Hepatocyte (in vitro differentiated cells): ENCODE measurements around the gene IKBKG. TPM values are rescaled to one million over a fixed set of nuclear protein-coding genes. Genes with fewer than 3 reads are reported as not detected.

Source experiments
- DNase-seq: peaks from one replicate; pipeline ENCODE4 v3.0.0-alpha.2; 2016; ENCODE audit warnings: low spot score
- H2AFZ ChIP-seq: fragments of 200-600 bp; sonication (generic); 2 replicates; pipeline ENCODE4 v1.6.0; 2016; ENCODE audit warnings: antibody characterized with exemption, mild to moderate bottlenecking
- H3K27ac ChIP-seq: fragments of 200-600 bp; sonication (generic); 2 replicates; pipeline ENCODE4 v1.5.1; 2016; ENCODE audit warnings: mild to moderate bottlenecking
- H3K27me3 ChIP-seq: fragments of 200-600 bp; sonication (generic); 2 replicates; pipeline ENCODE4 v1.6.1; 2016
- H3K36me3 ChIP-seq: fragments of 200-600 bp; sonication (generic); replicated peaks from 2 replicates; pipeline ENCODE4 v1.5.1; 2016; ENCODE audit warnings: low read depth; ENCODE audit not compliant: insufficient read depth
- H3K4me1 ChIP-seq: fragments of 200-600 bp; sonication (generic); 2 replicates; pipeline ENCODE4 v1.5.1; 2016; ENCODE audit warnings: mild to moderate bottlenecking, moderate library complexity; ENCODE audit not compliant: insufficient read depth
- H3K4me2 ChIP-seq: fragments of 200-600 bp; sonication (generic); 2 replicates; pipeline ENCODE4 v1.6.0; 2016
- H3K4me3 ChIP-seq: fragments of 200-600 bp; sonication (generic); 2 replicates; pipeline ENCODE4 v1.5.1; 2016; ENCODE audit warnings: mild to moderate bottlenecking
- H3K79me2 ChIP-seq: fragments of 200-600 bp; sonication (generic); 2 replicates; pipeline ENCODE4 v1.6.0; 2017; ENCODE audit warnings: mild to moderate bottlenecking
- H3K9me2 ChIP-seq: fragments of 200-600 bp; sonication (generic); replicated peaks from 2 replicates; pipeline ENCODE4 v1.6.0; 2017; ENCODE audit warnings: mild to moderate bottlenecking; ENCODE audit not compliant: insufficient read depth
- H3K9me3 ChIP-seq: fragments of 200-600 bp; sonication (generic); 2 replicates; pipeline ENCODE4 v1.5.1; 2016; ENCODE audit warnings: low read depth, mild to moderate bottlenecking
- H4K20me1 ChIP-seq: fragments of 200-600 bp; sonication (generic); 2 replicates; pipeline ENCODE4 v1.6.0; 2016; ENCODE audit warnings: mild to moderate bottlenecking; ENCODE audit not compliant: insufficient read depth, poor library complexity, severe bottlenecking
- CTCF ChIP-seq: fragments of 200-600 bp; sonication (generic); IDR thresholded peaks from 2 replicates; pipeline ENCODE4 v1.5.1; 2016; ENCODE audit warnings: antibody characterized with exemption, mild to moderate bottlenecking; ENCODE audit not compliant: poor library complexity
- EZH2 ChIP-seq: fragments of 200-600 bp; sonication (generic); IDR thresholded peaks from 2 replicates; pipeline ENCODE4 v1.6.1; 2016; ENCODE audit warnings: antibody characterized with exemption, mild to moderate bottlenecking, borderline replicate concordance
- EZH2phosphoT487 ChIP-seq: fragments of 200-600 bp; sonication (generic); IDR thresholded peaks from one replicate; pipeline ENCODE4 v1.6.1; 2018; ENCODE audit warnings: antibody characterized with exemption, mild to moderate bottlenecking, low read depth, moderate library complexity; ENCODE audit not compliant: unreplicated experiment, severe bottlenecking
- WGBS: methylation state at CpG from one replicate; pipeline ENCODE4 v1.1.6; 2016; ENCODE audit warnings: low lambda C conversion rate; ENCODE audit errors: missing lambda C conversion rate; 5-methylcytosine and 5-hydroxymethylcytosine counted together
- polyA plus RNA-seq: library from polyadenylated mRNA; unstranded; fragments of >200 nt; fragmentation: Nextera tagmentation; extraction: Ambion mirVana; gene quantifications from 2 replicates; pipeline ENCODE4 v1.2.1, GENCODE V29; 2016
- total RNA-seq: library from RNA; depleted of rRNA; stranded (reverse); fragments of >200 nt; gene quantifications from 2 replicates; pipeline ENCODE4 v1.2.3, GENCODE V29; 2014

The IKBKG gene
- total and polyA plus RNA-seq, 2 experiments from 2014 or later: 19.7 to 30.7 TPM

- no peaks in the 10 kb centered on the region for H3K9me2 ChIP-seq
- no peaks in the 10 kb centered on the region for H3K27me3 ChIP-seq
- no peak overlapping the region for H3K4me2 ChIP-seq
- no peaks in the 10 kb centered on the region for H3K36me3 ChIP-seq
- 77% methylated on average over 6 of the region's 6 CpGs for WGBS
- no peak overlapping the region for H2AFZ ChIP-seq
- H4K20me1 ChIP-seq: no peaks in the 10 kb centered on the region
- no peaks in the 10 kb centered on the region for H3K9me3 ChIP-seq
- DNase-seq: no peak
- no peaks in the 10 kb centered on the region for H3K79me2 ChIP-seq
- TF ChIP-seq CTCF (no peak), EZH2 (no peak), EZH2phosphoT487 (no peak)
- H3K4me1 ChIP-seq: peaks cover 11% of the 10 kb centered on the region
- H3K27ac ChIP-seq: no peak overlapping the region
- no peak overlapping the region for H3K4me3 ChIP-seq
These were observed 18.2 kb upstream of the IKBKG start for GRCh38 chrX:154529206-154529612.

GRCh38 chrX:154530286-154530685 lies 17.1 kb upstream of the IKBKG start:
- Histone ChIP-seq H2AFZ (no peak overlapping the region), H3K4me3 (no peak overlapping the region)

GRCh38 chrX:154531626-154532025 lies 15.8 kb upstream of the IKBKG start:
- Histone ChIP-seq H3K36me3 (no peaks in the 10 kb centered on the region), H2AFZ (no peak overlapping the region), H3K4me2 (no peak overlapping the region), H3K4me3 (no peak overlapping the region), H3K79me2 (no peaks in the 10 kb centered on the region), H3K4me1 (peaks cover 3% of the 10 kb centered on the region), H4K20me1 (no peaks in the 10 kb centered on the region), H3K27ac (no peak overlapping the region), H3K9me3 (no peaks in the 10 kb centered on the region), H3K27me3 (no peaks in the 10 kb centered on the region), H3K9me2 (no peaks in the 10 kb centered on the region)
- 66% methylated on average over 11 of the region's 16 CpGs for WGBS
- TF ChIP-seq CTCF: no peak
- TF ChIP-seq EZH2phosphoT487: no peak
- TF ChIP-seq EZH2: no peak
- DNase-seq: peak; percentile 54

More at GRCh38 chrX:154530286-154530685, 17.1 kb upstream of the IKBKG start:
- Histone ChIP-seq H3K4me1 (peaks cover 11% of the 10 kb centered on the region), H3K9me3 (no peaks in the 10 kb centered on the region), H4K20me1 (no peaks in the 10 kb centered on the region), H3K79me2 (no peaks in the 10 kb centered on the region), H3K27ac (no peak overlapping the region), H3K27me3 (no peaks in the 10 kb centered on the region), H3K4me2 (no peak overlapping the region), H3K36me3 (no peaks in the 10 kb centered on the region), H3K9me2 (no peaks in the 10 kb centered on the region)
- 86% methylated on average over 11 of the region's 11 CpGs for WGBS
- no peak for TF ChIP-seq CTCF
- no peak for DNase-seq

- no peak overlapping the region for H3K4me2 ChIP-seq
- H3K4me3 ChIP-seq: no peak overlapping the region
- no peaks in the 10 kb centered on the region for H3K79me2 ChIP-seq
- WGBS: 93% methylated on average over 23 of the region's 23 CpGs
- no peaks in the 10 kb centered on the region for H3K36me3 ChIP-seq
- H3K27ac ChIP-seq: no peak overlapping the region
- no peaks in the 10 kb centered on the region for H3K9me2 ChIP-seq
- DNase-seq: no peak
- H3K4me1 ChIP-seq: no peaks in the 10 kb centered on the region
- no peak overlapping the region for H2AFZ ChIP-seq
- H4K20me1 ChIP-seq: no peaks in the 10 kb centered on the region
- H3K9me3 ChIP-seq: no peaks in the 10 kb centered on the region
- no peaks in the 10 kb centered on the region for H3K27me3 ChIP-seq
- no peak for TF ChIP-seq EZH2phosphoT487
These were observed 14.7 kb upstream of the IKBKG start for GRCh38 chrX:154532690-154533089.
